SKM-1 (cell line): ENCODE data around the gene CD53.
"Not testable (repeated sequence)": the region's sequence is repeated elsewhere in the genome, so short reads cannot be mapped to it uniquely, and the experiment has no call there.

Experiments
- DNase-seq: peaks from one replicate; lab custom pipeline; 2025; ENCODE audit not compliant: unreplicated experiment; lab: John Stamatoyannopoulos, UW

The CD53 gene, protein sequence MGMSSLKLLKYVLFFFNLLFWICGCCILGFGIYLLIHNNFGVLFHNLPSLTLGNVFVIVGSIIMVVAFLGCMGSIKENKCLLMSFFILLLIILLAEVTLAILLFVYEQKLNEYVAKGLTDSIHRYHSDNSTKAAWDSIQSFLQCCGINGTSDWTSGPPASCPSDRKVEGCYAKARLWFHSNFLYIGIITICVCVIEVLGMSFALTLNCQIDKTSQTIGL

DNA sequence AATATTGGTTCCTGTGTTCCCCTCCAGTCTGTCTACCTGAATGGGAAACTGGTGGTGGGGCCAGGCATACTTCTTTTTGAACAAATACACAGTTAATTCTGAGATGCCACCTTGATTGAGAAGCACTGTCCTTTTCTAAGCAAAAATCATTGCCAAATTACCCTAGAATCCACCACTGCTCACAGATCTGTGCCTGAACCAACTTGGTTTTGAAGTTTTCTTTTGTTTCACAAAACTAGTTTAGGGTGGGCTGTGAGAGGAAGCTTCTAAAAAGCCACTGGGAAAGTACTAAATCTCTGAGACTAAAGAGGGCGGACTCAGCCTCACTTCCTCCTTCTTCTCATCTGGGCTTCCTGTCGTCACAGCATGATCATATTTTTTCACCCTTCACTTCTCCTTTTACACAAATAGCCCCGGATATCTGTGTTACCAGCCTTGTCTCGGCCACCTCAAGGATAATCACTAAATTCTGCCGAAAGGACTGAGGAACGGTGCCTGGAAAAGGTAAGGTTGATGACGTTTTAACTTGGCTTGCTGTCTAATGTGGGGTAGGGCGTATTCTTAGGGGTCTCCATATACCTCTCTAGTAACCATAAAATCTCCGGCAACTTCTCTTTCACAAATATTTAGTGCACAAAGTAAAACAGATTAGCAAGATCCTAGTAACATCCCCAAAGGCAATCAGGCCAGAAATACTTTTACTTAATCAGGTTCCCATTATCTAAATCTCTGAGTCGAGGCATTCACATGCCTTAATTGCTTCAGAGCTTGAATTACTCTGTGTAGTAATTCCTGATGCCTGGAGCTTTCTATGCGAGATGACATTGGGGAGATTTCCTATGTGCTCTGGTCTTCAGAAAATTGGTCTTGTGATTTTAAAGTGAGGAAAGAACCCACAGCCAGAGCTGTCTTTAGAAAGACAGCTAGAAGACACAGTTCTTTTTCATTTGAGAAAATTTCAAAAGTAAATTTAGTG, at the start of gene CD53:
CD53 (plus strand) TSS at position 404 of the 976 bp plus-strand sequence. CDS start 18,261 bp downstream, outside the sequence.
- DNase-seq: peak; percentile 90

- DNase-seq: no peak
Observed at GRCh38 chr1:110824192-110824591, 48.8 kb upstream of the CD53 start.

DNA sequence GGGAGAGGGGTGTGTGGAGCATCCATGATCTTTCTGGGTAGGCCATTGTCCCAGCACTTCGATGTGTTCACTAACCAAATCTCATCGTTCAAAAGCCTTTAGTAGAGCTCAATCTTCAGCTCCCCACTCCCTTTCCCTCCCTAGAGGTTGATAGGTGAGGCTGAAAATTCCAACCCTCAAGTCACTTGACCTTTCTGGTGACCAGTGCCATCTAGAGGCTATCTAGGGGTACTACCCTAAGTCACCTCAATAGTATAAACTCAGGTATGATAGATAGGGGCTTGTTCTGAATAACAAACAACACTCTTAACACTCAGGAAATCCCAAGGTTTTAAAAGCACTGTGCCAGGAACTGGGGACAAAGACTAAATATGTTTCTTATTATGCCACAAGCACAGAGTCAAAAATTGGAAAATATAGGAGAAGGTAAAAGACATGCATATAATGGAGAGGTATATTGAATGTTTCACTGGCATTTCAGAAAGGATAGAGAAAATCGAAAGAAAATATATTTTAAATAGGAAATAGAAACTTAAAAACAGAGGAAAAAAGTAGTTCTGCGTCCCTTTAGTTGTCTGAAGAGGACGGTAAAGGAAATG, 42.9 kb upstream of the CD53 start:
- DNase-seq: peak; percentile 10

DNA sequence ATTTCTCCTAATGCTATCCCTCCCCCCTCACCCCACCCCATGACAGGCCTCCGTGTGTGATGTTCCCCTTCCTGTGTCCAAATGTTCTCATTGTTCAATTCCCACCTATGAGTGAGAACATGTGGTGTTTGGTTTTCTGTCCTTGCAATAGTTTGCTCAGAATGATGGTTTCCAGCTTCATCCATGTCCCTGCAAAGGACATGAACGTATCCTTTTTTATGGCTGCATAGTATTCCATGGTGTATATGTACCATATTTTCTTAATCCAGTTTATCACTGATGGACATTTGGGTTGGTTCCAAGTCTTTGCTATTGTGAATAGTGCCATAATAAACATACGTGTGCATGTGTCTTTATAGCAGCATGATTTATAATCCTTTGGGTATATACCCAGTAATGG, 39.2 kb upstream of the CD53 start:
- DNase-seq: not testable (repeated sequence)

- no peak for DNase-seq
Observed at GRCh38 chr1:110846861-110847260, 26.1 kb upstream of the CD53 start.

DNA sequence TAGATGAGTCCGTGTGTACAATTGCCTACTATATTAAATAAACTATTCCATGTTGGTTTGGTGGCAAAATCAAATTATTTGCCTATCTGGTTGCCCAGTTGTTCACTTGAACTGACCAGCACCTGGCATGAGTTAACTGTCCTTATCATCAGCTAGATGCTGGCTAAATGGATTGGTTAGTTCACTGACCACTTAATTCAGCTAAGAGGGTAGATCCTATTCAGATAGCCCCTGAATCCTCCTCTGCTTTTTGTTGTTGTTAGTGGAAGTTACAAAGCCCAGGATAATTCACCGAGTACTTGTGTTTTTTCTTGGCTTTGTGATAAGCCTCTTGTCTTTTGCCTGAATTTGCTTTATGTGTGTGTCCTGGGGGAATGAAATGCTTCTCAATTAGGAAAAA, 22.8 kb upstream of the CD53 start:
- no peak for DNase-seq

- no peak for DNase-seq
Observed at GRCh38 chr1:110850627-110851026, 22.3 kb upstream of the CD53 start.

DNA sequence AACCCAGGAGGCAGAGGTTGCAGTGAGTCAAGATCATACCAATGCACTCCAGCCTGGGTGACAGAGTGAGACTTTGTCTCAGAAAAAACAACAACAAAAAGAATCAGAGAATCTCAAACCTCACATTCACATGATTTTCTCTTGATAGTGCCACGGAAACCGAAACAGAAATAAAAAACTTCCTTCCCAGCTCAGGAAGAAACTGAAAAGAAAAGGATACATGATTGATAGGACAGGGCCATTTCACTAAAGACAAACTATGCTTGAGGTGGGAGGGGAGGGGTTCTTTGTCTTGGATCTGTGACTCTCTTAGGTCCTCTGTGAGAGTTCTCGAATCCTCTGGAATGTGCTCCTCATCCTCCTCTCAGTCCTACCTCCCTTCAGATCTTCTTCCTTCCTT, 19.8 kb upstream of the CD53 start:
- no peak for DNase-seq

DNA sequence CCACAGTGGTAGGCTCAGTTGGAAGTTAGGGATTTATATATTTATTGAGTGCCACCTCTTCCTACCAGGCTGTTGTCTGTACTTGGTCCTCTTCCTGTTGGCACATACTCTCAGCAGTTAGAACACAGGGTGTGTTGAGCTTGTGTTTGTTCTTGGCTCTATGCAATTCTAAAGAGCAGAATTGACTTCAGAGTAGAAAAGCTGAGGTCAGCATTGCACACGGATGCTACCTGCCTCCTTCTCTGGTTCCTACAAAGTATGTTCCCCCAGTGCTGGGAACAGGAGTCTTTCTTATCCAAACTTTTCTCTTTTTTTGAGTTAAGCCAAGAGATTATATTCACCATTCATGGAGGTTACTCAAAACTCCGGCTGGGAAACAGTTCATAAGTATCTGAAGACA, 16.5 kb upstream of the CD53 start:
- DNase-seq: no peak

DNA sequence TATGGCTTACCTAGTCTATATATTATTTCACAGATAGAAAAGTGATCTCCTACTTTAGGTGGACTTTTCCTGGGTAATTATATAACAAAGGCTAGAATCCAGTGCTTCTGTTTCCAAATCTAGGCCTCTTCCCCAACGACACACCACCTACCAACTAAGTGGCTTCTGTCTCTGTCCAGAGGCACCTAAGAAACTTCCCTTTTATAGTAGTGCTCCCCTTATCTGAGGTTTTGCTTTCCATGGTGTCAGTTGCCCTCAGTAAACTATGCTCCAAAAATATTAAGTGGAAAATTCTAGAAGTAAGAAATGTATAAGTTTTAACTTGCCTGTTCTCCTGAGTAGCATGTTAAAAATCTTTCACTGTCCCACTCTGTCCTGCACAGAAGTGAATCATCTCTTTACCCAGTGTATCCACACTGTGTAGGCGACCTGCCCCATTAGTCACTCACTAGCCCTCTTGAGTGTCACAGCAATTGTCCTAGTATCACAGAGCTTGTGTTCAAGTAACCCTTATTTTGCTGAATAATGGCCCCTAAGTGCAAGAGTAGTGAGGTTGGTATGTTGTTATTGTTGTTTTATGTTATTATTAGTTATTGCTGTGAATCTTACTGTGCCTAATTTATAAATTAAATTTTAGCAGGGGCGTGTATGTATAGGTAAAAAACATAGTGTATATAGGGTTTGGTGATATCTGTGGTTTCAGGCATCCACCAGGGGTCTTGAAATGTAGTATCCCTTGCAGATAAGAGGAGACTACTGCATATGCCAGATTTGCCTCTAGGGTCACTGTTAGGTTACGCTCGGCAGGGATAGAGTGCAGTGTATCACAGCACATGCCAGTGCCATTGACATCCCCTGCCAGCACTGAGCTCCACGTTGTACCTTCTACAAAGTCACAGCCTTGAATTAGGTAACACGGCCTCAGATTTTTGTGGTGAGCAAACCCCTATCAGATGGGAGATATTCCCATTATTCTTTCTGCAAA, 14.7 kb upstream of the CD53 start:
- DNase-seq: no peak

GRCh38 chr1:110859062-110859461, 13.9 kb upstream of the CD53 start:
- no peak for DNase-seq

- DNase-seq: no peak
Observed at GRCh38 chr1:110860174-110860573, 12.8 kb upstream of the CD53 start.

DNA sequence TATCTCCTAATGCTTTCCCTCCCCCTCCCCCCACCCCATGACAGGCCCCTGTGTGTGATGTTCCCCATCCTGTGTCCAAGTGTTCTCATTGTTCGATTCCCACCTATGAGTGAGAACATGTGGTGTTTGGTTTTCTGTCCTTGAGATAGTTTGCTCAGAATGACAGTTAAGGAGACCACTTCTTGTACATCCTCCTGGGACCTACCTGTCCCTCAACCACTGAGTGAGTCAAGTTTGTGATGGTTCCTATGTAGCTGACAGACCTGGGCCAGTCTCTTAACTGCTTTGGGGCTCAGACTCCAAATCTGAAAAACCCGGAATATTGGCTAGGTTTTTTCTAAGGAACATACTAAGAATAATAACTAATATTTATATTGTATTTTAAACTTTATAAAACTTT, 12.3 kb upstream of the CD53 start:
- DNase-seq: not testable (repeated sequence)

DNA sequence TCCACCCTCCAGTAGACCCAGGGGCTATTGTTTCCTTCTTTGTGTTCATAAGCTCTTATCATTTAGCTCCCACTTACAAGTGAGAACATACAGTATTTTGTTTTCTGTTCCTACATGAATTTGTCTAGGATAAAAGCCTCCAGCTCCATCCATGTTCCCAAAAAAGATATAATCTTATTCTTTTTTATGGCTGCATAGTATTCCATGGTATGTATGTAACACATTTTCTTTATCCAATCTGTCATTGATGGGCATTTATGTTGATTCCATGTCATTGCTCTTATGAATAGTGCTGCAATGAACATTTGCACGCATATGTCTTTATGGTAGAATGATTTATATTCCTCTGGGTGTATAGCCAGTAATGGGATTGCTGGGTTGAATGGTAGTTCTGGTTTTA, 11.0 kb upstream of the CD53 start:
- DNase-seq: not testable (repeated sequence)

GRCh38 chr1:110864287-110864686, 8.7 kb upstream of the CD53 start:
- no peak for DNase-seq

- DNase-seq: no peak
Observed at GRCh38 chr1:110870721-110871388, 2.1 kb upstream of the CD53 start.

DNA sequence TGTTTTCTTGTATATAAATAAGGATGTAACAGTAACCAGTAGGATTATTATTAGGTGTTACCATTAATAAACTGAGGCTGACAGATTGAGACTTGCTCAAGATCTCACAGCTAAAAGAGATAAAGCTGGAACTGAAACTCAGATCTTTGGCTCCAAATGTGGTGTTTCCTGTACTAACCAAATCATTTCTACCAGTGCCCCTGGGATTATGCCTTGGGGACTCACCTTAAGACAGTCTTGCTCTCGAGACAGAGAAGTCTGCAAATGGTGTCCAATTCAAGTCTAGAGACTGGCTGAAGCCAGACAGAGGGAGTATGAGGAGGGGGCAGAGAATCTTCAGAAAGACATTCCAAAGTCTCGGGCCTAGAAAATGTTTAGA, 593 bp upstream of the CD53 start:
- DNase-seq: no peak

- DNase-seq: no peak
Observed at GRCh38 chr1:110873856-110874255, 908 bp downstream of the CD53 start.

DNA sequence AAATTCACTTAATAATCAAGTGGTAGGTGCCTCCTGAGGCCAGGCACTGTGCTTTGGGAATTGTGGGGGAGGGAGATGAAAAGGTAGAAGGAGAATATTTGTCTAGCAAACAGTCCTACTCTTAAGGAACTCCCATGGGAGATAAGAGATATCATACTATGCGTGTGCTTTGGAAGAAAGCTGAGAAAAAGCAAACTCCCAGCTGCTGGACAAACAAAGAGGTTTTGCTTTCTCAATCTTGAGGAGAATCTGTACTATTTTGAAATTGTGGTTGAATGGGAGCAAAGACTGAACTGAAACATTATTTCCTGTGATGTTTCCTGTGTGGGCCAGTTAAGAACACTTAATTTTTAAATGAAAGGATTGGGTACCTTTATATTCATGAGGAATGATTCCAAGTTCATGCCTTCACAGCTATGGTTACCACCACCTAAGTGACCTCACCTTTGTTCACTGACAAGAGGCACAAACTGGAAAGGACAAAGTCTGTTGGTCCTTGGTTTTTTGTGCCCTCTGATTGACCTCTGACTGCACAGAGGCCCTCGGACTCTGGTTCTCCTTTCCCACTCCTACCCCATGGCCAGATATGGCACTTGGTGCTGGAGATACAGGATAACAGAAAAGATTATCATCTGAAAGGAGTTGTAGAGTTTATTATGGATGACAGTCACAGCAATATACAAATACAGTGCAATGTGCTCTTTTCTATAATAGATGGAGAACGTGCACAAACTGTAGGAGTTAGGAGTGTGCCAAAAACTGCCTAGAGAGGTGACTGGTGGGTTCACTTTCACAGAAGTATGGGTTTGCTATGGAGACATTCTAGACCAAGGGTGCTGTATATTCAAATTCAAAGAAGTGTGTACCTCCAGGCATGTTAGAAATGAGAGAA, 1.6 kb downstream of the CD53 start:
- peak; percentile 56 for DNase-seq
